ENCODE measurements around the gene LRMDA. TPM values are rescaled to one million over a fixed set of nuclear protein-coding genes. Genes with fewer than 3 reads are reported as not detected.

LRMDA gene
- total RNA-seq, 4 donors from 2014 or later = 0.76 to 6.4 (median 1.3) TPM

DNA sequence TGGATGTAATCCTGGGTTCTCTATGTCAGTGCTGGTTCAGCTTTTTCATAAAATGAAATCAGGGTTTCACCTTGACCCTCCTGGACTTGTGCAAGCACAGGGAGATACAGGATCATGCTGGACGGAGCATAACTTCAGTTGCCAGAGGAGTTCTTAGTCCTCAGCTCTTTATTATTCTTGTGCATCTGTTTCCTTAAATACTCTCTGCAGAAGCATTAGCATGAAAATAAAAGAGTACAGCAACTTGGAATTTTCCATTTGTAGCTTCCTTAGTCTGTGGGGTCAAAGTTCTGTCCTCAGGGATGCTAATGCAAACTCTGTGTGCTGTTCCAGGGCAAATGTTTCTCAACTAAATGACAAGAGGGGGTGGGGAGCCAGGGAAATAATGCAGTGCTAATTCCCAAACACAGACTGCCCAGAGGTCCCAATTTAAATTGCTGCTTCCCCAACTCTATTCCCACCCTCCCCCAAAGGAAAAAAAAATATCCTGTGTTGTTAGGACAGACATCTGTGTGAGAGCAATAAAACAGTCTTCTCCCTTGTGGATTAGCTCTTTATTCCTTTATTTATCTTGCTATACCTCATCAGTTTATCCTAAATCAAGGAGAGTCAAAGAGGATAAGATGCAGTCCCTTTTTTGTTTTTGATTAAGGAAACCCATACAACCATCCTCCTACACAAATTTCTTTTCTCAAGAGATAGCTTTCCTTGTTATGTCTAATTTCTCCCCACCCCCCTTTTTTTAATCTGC is 905.0 kb downstream of the LRMDA start:
- WGBS, 2 donors = 70 to 71% methylated on average over 1 of the region's 1 CpG
- no peak for TF ChIP-seq POLR2A (IDR thresholded peaks at IDR 0.05)
- TF ChIP-seq, protein P1, sequence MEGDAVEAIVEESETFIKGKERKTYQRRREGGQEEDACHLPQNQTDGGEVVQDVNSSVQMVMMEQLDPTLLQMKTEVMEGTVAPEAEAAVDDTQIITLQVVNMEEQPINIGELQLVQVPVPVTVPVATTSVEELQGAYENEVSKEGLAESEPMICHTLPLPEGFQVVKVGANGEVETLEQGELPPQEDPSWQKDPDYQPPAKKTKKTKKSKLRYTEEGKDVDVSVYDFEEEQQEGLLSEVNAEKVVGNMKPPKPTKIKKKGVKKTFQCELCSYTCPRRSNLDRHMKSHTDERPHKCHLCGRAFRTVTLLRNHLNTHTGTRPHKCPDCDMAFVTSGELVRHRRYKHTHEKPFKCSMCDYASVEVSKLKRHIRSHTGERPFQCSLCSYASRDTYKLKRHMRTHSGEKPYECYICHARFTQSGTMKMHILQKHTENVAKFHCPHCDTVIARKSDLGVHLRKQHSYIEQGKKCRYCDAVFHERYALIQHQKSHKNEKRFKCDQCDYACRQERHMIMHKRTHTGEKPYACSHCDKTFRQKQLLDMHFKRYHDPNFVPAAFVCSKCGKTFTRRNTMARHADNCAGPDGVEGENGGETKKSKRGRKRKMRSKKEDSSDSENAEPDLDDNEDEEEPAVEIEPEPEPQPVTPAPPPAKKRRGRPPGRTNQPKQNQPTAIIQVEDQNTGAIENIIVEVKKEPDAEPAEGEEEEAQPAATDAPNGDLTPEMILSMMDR (IDR thresholded peaks at IDR 0.05) = no peak
- intact Hi-C loops (cut with DNase I; ENCODE audit: low total_unique reads) = no loop called here
- H3K4me3 ChIP-seq (ENCODE audit: low read depth, poor library complexity, severe bottlenecking) = no peak overlapping the region
- no peak for DNase-seq (ENCODE audit: low spot score in 2 of 2)

- WGBS, 2 donors = 24 to 26% methylated on average over 1 of the region's 1 CpG
These were observed 906.2 kb downstream of the LRMDA start for GRCh38 chr10:76337641-76338040.

DNA sequence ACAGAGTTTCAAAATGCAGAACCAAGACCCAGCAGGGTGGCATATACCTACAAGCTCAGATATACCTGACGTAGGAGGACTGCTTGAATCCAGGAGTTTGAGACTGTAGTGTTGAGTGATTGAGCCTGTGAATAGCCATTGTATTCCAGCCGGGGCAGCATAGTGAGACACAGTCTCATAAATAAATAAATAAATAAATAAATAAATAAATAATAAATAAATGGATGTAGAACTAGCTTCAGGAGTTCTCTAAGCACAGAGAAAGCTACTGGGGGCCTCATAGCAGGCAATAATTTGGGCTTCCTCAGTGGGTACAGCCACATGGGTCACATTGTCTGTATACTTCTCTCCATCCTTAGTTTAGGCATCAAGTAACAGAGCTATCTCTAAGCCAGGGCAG is 906.8 kb downstream of the LRMDA start:
- no peak for DNase-seq (ENCODE audit: low spot score in 2 of 2)
- TF ChIP-seq, protein P1 (IDR thresholded peaks at IDR 0.05) = no peak
- no peak for TF ChIP-seq POLR2A (IDR thresholded peaks at IDR 0.05)
- intact Hi-C loops (cut with DNase I; ENCODE audit: low total_unique reads) = no loop called here
- WGBS, 2 donors = 89 to 92% methylated on average over 2 of the region's 2 CpGs
- H3K4me3 ChIP-seq (ENCODE audit: low read depth, poor library complexity, severe bottlenecking) = no peak overlapping the region

More at GRCh38 chr10:76337641-76338040, 906.2 kb downstream of the LRMDA start:
- no peak overlapping the region for H3K4me3 ChIP-seq (ENCODE audit: low read depth, poor library complexity, severe bottlenecking)
- intact Hi-C loops (cut with DNase I; ENCODE audit: low total_unique reads) = no loop called here
- no peak for DNase-seq (ENCODE audit: low spot score in 2 of 2)
- TF ChIP-seq, protein P1 (IDR thresholded peaks at IDR 0.05) = no peak
- no peak for TF ChIP-seq POLR2A (IDR thresholded peaks at IDR 0.05)

DNA sequence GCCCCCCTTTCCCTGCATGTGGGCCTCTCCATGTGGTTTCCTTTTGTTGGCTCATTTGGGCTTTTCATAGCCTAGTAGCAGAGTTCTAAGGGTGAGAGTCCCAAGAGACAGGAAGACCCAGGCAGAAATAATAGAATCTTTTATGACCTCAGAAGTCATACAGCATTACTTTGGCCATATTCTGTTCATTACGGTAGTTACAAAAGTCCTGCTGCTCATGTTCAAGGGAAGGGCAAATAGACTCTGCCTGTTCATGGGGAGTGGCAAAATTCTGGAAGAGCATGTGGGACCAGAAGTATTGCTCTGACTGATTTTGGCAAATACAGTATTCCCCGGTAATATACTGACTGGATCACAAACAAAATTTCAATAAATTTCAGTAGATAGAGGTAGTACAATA is 910.3 kb downstream of the LRMDA start:
- intact Hi-C loops (cut with DNase I; ENCODE audit: low total_unique reads) = no loop called here
- no peak overlapping the region for H3K4me3 ChIP-seq (ENCODE audit: low read depth, poor library complexity, severe bottlenecking)
- DNase-seq (ENCODE audit: low spot score in 2 of 2) = no peak
- 76 to 78% methylated on average over 2 of the region's 2 CpGs for WGBS, 2 donors
- no peak for TF ChIP-seq POLR2A (IDR thresholded peaks at IDR 0.05)
- TF ChIP-seq, protein P1 (IDR thresholded peaks at IDR 0.05) = no peak

- intact Hi-C loops (cut with DNase I; ENCODE audit: low total_unique reads) = no loop called here
- H3K4me3 ChIP-seq (ENCODE audit: low read depth, poor library complexity, severe bottlenecking) = no peak overlapping the region
- no peak for DNase-seq (ENCODE audit: low spot score in 2 of 2)
- TF ChIP-seq, protein P1 (IDR thresholded peaks at IDR 0.05) = no peak
- TF ChIP-seq POLR2A (IDR thresholded peaks at IDR 0.05) = no peak
These were observed 911.6 kb downstream of the LRMDA start for GRCh38 chr10:76342996-76343395.

GRCh38 chr10:76347832-76348231 is 916.4 kb downstream of the LRMDA start:
- DNase-seq (ENCODE audit: low spot score in 2 of 2) = no peak
- intact Hi-C loops (cut with DNase I; ENCODE audit: low total_unique reads) = no loop called here
- no peak overlapping the region for H3K4me3 ChIP-seq (ENCODE audit: low read depth, poor library complexity, severe bottlenecking)
- TF ChIP-seq, protein P1 (IDR thresholded peaks at IDR 0.05) = no peak
- no peak for TF ChIP-seq POLR2A (IDR thresholded peaks at IDR 0.05)
- WGBS, 2 donors = 69 to 82% methylated on average over 2 of the region's 2 CpGs
